ENCODE measurements around the gene LRBA.
"Not testable (repeated sequence)": the region's sequence is repeated elsewhere in the genome, so short reads cannot be mapped to it uniquely, and the experiment has no call there.

LRBA gene

GRCh38 chr4:150541681-150542080 lies 473.4 kb downstream of the LRBA start:
- DNase-seq = no peak

GRCh38 chr4:150540959-150541360 lies 474.1 kb downstream of the LRBA start:
- DNase-seq = no peak

GRCh38 chr4:150540536-150540935 lies 474.5 kb downstream of the LRBA start:
- DNase-seq = no peak

- not testable (repeated sequence) for DNase-seq
These were observed 477.2 kb downstream of the LRBA start for GRCh38 chr4:150537911-150538310.

- no peak for DNase-seq
These were observed 480.3 kb downstream of the LRBA start for GRCh38 chr4:150534818-150535217.

GRCh38 chr4:150533673-150534072 lies 481.4 kb downstream of the LRBA start:
- DNase-seq = no peak

GRCh38 chr4:150525321-150525868 lies 489.7 kb downstream of the LRBA start:
- no peak for DNase-seq

GRCh38 chr4:150518559-150518958 lies 496.5 kb downstream of the LRBA start:
- no peak for DNase-seq

- DNase-seq = no peak
These were observed 499.9 kb downstream of the LRBA start for GRCh38 chr4:150515135-150515534.

GRCh38 chr4:150514709-150515108 lies 500.4 kb downstream of the LRBA start:
- DNase-seq = no peak

GRCh38 chr4:150510176-150510865 lies 504.8 kb downstream of the LRBA start:
- peak; percentile 26 for DNase-seq

- not testable (repeated sequence) for DNase-seq
These were observed 507.4 kb downstream of the LRBA start for GRCh38 chr4:150507656-150508055.

GRCh38 chr4:150501983-150502382 lies 513.1 kb downstream of the LRBA start:
- DNase-seq = no peak

- DNase-seq = no peak
These were observed 513.9 kb downstream of the LRBA start for GRCh38 chr4:150501009-150501727.

- no peak for DNase-seq
These were observed 517.5 kb downstream of the LRBA start for GRCh38 chr4:150497612-150498011.

- no peak for DNase-seq
These were observed 519.5 kb downstream of the LRBA start for GRCh38 chr4:150495550-150495949.

- no peak for DNase-seq
These were observed 521.2 kb downstream of the LRBA start for GRCh38 chr4:150493851-150494250.

GRCh38 chr4:150491132-150492049 lies 523.7 kb downstream of the LRBA start:
- DNase-seq = no peak

GRCh38 chr4:150482581-150482980 lies 532.5 kb downstream of the LRBA start:
- DNase-seq = no peak

- DNase-seq = peak; percentile 32
These were observed 535.4 kb downstream of the LRBA start for GRCh38 chr4:150479657-150480056.

GRCh38 chr4:150477869-150478268 lies 537.2 kb downstream of the LRBA start:
- DNase-seq = no peak

GRCh38 chr4:150476776-150477175 lies 538.3 kb downstream of the LRBA start:
- no peak for DNase-seq

GRCh38 chr4:150475763-150476162 lies 539.3 kb downstream of the LRBA start:
- no peak for DNase-seq

Measured in femur (tissue), 1 donor.